Right hindlimb (tissue), 1 donor: Measurements from ENCODE around the gene UHRF1.
"Not testable (repeated sequence)": the region's sequence is repeated elsewhere in the genome, so short reads cannot be mapped to it uniquely, and the experiment has no call there.

Experiments used
- DNase-seq: peaks from one replicate; pipeline ENCODE4 v3.0.0-alpha.2; 2018

UHRF1 gene

DNA sequence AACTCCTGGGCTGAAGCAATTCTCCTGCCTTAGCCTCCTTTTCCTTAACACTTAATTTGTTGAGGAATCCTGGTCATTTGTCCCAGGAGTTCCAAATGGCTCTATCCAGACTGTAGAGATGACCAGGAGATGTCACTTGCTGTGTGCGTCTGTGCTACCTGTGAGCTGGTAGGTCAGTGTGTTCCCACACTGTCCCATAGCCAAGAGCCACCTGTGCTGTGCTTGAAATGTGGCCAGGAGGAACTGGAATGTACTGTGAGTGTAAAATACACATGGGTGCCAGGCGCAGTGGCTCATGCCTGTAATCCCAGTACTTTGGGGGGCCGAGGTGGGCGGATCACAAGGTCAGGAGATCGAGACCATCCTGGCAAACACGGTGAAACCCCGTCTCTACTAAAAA, 30.2 kb downstream of the UHRF1 start:
- DNase-seq = no peak

DNA sequence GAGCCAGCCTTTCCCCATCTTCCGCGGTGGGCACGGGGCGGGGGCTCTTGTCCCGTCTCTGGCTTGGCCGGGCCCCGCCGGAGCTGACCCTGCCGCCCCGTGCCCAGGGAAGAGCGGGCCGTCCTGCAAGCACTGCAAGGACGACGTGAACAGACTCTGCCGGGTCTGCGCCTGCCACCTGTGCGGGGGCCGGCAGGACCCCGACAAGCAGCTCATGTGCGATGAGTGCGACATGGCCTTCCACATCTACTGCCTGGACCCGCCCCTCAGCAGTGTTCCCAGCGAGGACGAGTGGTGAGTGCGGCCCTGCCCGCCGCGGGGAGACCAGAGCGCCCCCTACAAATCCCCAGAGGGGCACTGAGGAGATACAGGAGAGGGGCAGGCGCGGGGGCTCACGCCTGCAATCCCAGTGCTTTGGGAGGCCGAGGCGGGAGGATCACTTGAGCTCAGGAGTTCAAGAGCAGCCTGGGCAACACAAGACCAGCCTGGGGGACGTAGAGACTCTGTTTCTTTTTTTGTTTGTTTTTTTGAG, 32.4 kb downstream of the UHRF1 start:
- not testable (repeated sequence) for DNase-seq

DNA sequence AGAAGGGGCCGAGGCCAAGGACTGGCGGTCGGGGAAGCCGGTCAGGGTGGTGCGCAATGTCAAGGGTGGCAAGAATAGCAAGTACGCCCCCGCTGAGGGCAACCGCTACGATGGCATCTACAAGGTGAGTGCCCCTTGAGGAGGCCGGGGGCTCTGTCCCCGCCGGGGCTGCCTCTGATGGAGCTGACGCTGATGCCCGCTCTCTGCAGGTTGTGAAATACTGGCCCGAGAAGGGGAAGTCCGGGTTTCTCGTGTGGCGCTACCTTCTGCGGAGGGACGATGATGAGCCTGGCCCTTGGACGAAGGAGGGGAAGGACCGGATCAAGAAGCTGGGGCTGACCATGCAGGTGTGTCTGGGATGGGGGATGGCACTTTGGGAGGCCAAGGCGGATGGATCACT, 41.3 kb downstream of the UHRF1 start:
- DNase-seq = not testable (repeated sequence)

DNA sequence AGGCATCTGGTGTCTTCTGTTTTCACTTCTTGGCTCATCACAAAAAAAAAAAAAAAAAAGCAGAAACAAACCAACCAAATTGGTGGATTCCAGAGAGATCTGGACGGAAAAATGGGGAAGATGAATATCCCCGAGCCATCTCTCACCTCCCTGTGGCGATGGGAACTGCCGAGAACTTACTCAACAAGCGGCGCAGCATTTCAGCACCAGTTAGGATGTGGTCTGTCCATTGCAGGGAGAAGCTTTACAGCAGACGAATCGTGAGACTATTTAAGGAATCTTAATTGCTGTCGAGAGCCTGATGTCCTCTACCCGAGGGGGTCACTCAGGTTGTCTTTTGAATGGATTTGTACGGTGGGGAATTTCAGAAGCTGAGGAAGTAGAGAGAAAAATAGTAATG, 42.4 kb downstream of the UHRF1 start:
- no peak for DNase-seq

DNA sequence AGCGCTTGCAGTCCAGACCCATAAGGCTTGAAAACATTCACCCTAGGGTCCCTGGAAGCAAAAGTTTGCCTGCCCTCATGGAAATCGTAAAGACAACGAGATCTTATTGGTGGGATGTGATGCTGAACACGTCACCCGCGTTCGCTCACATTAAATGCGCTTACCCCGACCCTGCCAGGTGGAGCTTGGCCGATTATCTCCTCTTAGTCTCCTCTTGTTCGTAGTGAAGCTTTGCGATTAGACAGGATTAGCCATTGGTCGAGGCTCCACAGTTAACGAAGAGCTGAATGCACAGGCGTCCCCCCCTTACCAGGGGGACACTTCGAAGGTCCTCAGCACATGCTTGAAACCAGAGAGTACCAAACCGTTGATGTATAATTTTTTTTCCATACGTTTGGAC, 43.6 kb downstream of the UHRF1 start:
- DNase-seq = no peak

DNA sequence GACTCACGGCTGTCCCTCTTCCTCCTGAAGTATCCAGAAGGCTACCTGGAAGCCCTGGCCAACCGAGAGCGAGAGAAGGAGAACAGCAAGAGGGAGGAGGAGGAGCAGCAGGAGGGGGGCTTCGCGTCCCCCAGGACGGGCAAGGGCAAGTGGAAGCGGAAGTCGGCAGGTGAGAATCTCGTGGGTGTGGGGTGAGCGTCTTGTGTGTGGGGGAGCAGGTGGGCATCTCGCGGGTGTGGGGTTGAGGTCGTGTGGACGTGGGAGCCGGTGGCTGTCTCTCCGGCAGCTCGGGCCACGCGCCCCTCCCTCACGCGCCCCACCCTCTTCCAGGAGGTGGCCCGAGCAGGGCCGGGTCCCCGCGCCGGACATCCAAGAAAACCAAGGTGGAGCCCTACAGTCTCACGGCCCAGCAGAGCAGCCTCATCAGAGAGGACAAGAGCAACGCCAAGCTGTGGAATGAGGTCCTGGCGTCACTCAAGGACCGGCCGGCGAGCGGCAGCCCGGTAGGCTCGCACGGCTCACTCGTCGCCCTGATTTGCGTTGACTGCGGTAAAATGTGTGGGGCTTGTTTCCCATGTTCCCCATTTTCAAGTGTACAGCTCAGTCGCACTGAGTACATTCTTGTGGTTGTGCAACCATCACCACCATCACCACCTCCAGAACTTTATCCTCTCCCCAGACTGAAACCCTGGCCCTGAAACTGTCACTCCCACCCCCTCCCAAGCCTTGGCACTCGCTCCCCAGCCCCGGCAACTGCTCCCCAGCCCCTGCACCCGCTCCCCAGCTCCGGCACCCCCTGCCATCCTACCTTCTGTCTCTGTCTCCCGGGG, 45.2 kb downstream of the UHRF1 start:
- not testable (repeated sequence) for DNase-seq

DNA sequence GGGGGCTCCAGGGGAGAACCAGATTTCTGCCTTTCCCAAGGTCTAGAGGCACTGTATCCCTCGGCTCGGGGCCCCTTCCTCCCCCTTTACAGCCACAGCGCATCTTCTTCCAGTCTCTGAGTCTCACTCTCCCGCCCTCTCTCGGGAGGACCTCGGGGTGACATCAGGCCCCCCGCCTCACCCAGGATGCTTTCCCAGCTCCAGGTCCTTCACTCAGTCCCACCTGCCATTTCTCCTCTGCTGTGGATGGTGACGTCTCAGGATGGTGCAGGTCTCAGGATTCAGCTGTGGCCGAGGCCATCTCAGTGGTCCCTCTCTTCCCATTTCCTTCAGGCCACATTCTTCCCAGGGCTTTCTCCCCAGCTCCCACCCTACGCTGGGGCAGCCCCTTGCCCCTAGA, 46.0 kb downstream of the UHRF1 start:
- no peak for DNase-seq

DNA sequence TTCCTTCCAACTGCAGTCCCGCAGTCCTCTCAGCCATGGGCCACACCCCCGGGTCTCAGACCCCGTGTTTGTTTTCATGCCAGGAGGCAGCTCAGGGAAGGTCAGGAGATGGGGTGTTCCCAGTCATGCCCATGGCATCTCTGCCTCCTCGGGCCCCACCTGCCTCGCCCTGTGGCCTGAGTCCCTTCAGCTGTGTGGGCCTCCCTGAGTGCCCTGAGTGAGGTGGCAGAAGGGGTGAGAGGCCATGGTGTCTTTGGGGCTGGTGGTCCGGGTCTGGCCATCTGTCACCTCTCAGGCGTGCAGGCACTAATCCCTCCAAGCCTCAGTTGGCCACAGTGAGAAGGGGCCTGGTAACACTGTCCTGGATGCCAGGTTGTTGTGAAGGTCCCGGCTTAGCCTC, 48.7 kb downstream of the UHRF1 start:
- no peak for DNase-seq

DNA sequence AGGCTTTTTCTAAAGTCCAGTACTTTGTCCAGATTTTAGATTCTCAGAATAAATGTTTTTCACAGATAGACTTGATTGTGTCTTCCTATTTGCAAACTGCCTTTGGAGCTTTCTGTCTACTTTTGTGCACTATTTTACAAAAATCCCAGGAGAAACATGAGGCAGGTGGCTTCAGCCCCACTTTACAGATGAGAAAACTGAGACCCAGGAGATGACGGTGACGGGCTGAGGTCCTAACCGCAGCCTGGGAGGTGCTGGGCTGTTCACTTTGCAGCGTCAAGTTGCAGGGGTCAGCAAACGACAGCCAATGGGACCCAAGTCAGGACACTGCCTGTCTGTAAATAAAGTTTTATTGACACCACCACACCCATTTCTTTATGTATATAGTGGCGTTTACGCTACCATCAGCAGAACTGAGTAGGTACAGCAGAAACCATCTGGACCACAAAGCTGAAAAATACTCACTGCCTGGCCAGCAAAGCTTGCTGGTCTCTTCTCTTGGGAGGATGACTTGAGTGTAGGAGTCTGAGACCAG, 52.9 kb downstream of the UHRF1 start:
- no peak for DNase-seq

DNA sequence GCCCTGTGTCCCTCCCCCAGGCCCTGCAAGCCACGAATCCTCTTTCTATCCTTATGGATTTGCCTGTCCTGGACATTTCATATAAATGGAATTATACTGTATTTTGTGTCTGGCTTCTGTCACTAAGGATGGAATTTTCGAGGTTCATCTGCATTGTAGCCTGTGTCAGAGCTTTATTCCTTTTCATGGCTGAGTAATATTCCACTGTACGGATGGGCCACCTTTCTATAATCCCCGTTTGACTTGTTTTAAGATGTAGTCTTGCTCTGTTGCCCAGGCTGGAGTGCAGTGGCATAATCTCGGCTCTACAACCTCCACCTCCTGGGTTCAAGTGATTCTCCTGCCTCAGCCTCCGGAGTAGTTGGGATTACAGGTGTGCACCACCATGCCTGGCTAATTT, 55.8 kb downstream of the UHRF1 start:
- DNase-seq = no peak

DNA sequence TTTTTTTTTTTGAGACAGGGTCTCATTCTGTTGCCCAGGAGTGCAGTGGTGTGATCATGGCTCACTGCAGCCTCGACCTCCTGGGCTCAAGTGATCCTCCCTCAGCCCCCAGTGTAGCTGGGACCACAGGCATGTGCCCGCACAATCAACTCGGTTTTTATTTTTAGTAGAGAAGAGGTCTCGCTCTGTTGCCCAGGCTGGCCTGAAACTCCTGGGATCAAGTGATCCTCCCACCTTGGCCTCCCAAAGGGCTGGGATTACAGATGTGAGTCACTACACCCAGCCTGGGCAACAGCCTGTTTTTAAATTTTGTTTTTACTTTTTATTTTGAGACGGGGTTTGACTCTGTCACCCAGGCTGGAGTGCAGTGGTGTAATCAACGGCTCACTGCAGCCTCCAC, 57.3 kb downstream of the UHRF1 start:
- no peak for DNase-seq

DNA sequence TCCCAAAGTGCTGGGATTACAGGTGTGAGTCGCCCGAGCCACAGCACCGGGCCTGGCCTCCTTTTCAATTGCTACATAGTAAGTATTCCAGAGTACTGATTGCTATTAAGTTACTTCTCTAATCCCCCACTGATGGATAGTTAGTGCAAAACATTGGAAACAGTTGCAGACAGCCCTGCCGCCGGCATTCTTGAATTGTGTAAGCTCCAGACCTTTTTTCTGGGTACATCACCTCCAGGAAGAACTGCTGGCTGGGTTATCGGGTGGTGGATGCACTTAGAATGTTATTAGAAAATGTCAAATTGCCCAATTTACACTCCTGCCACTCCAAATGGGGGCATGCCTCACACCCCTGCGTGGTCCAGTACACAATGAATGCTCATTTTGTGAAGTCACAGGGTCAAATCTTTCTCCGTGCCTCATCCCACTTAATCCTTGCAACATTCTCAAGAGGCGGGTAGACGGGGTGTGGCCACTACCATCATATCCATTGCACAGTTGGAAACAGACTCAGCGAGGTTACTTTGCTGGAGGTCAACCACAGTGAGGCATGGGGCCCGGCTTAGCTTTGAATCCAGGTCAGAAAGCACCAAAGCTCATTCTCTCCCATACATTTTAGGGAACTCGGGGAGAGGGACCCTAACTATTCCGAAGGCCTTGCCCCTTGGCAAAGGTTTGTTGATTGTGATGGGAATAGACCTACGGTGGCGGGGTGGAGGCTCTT, 58.6 kb downstream of the UHRF1 start:
- no peak for DNase-seq

DNA sequence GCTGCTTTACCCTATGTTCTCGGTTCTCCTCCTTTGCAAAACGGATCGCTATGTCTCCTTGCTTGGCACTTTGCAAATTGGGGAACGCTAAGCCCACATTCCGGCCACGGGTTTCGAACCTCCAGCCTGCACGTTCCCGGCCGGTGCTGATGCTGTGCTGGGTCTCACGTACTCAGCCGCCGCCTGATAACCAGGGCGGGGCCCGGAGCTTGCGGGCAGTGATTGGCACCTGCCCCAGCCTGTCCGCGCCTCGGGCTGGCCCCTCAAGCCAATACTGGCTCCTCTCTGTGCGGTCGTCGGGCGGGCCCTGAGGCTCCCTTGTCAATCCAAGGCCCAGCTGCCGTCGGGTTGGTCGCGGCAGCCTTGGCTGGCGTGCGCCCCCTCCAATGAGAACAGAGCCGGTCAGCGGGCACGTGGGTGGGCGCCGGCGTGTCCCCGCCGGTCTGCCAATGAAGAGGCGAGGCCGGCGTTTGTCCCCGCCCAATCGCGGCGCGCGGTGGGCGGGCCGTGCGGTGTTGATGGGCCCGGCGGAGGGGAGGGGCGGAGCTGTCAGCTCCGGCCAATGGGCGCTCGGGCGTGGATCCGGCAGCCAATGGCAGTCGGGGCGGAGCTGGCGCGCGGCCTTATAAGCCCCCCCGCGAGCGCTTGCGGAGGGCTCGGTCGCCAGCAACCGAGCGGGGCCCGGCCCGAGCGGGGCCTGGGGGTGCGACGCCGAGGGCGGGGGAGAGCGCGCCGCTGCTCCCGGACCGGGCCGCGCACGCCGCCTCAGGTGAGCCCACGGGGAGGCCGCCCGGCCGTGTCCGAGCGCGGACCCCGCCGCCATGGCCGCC, 59.4 kb downstream of the UHRF1 start, which contains the start of gene KDM4B:
Gene KDM4B, plus strand, starts transcription at position 652 of the 830 bp plus-strand sequence. CDS start 63,778 bp downstream, outside the sequence.
- DNase-seq = peak; percentile 100

DNA sequence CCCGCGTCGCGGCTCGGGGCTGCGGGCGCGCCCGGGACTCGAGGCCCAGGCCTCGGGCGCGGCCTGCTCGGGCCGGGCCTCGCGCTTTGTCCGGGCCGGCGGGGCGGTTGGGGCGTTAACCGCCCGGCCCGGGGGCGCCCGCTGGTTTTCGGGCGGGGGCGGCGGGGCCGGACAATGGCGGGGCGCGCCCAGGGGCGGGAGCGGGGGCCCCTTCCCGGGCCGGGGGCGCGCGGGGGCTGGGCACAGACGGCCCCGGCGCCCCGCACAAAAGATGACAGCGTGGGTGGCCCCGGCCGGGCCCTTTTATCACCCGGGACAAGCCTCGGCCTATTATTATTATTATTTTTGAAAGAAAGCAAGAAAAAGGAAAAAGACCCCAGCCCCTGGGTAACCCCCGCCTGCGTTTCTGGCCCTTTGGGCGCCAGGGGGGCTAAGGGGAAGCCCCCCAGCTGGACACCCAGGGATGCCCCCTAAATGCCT, 60.0 kb downstream of the UHRF1 start:
- DNase-seq = no peak

DNA sequence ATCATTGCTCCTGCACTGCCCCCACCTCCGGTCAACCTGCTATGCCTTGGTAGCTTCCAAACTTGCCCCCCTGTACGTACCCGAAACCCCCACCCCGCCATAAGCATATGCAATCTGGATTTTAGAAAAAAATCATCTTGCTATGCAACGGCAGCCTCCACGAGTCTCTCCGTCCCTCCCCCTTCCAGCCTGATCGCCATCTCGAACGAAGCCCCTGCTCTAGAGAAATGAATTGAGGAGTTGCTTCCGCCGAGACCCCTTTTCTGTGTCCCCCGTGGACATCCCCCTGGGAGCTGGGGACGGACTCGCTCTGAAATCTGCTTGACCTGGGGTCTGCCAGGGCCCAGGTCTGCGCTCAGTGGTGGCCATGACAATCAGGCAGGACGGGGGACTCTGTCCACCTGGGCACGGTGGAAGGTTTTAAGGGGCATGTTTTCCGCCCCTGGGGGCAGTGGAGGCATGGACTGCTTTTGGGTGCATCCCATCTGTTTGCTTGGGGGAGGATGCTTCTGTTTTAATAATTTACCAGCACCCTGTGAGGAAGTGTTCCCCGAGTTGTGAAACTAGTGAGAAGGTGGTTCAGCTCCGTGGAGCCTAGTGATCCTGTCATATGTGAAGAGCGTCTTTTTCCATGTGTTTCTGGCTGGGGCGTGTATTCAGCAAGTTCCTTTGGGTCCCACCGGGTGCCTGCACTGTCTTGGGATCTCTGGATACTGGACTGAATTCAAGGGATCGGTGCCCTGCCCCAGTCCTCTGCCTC, 60.7 kb downstream of the UHRF1 start:
- DNase-seq = no peak

DNA sequence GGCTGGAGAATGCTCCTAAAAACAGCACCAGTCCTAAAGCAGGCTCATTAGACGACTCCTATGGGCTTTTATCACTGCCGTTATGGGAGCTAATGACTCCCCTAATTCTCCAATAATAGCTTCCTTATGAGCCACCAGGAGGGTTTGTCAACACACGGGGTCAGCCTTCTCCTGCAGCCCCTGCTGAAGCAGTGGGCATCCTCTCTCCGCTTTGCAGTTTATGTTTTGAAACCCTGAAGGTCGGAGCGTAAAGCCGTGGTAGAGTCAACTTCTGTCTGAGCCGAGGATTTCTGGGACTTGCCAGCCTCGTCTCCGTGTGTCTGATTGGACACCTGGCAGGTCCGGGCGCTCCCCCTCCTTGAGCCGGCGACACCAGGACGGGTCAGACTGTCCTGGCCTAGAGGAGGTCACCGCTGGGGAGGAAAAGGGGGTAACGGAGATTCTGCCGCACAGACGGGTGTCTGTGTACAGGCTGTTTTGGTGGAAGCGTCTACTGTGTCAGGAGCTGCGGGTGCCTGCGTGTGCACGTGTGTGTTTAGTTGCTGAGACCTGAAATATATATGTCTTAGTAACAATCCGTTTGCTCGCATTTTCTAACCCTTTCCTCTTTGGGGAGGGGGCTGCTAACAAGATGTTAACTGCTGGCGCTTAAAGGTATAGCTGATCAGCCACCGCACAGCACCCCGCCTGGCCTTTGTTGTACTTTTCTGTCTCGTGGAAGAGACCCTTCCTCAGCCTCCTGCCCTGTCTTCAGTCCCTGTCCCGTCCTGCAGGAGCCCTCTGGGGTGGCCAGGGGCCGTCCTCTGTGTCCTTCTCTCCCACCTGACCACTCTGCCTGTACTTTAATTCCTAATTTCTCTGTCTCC, 61.5 kb downstream of the UHRF1 start:
- DNase-seq = no peak

DNA sequence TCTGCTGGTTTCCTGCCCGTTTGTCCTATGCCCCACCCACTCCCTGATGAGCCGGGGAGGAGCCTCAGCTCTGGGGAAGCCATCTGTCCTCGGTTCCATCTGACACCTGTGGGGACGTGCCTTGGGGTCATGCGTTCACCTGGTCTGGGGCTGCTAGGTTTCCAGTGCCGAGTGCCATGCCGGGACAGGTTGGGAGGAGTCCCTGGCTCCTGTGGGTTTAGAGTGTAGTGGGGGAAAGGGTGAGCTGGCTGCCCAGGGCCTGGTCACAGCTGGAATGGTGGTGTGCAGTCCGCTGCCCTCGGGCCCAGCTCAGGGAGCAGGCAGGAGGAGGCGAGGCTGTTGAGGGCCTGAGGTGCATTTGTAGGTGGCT, 62.1 kb downstream of the UHRF1 start:
- DNase-seq = no peak

DNA sequence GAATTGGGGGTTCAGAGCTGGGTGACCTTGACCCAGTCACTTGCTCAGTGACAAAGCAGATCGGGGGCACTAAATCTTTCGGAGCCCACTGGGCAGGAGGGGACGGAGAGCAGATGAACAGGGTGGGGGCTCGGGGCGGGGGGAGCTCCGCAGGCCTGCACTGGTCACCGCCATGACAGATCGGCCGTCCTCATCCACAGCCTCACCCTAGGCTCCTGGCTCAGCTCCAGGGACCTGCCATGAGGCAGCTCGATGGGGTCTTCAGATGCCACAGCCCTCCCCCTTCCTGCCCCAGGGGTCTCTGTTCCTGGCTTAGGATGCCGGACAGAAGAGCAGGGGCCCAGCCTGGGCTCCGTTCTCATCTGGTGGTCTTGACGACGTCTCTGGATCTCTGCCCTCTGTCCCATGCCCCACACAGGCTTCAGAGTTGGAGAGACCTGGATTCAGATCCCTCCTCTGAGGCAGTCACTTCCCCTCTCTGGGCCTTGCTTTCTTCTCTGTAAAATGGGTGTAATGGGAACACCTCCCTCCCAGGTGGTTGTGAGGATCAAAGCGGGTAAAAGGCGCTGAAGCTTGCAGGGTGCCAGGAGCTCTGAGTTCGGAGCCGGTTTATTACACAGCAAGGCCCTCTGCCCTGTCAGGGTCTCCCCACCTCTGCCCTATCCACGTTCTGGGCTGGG, 62.7 kb downstream of the UHRF1 start:
- no peak for DNase-seq

DNA sequence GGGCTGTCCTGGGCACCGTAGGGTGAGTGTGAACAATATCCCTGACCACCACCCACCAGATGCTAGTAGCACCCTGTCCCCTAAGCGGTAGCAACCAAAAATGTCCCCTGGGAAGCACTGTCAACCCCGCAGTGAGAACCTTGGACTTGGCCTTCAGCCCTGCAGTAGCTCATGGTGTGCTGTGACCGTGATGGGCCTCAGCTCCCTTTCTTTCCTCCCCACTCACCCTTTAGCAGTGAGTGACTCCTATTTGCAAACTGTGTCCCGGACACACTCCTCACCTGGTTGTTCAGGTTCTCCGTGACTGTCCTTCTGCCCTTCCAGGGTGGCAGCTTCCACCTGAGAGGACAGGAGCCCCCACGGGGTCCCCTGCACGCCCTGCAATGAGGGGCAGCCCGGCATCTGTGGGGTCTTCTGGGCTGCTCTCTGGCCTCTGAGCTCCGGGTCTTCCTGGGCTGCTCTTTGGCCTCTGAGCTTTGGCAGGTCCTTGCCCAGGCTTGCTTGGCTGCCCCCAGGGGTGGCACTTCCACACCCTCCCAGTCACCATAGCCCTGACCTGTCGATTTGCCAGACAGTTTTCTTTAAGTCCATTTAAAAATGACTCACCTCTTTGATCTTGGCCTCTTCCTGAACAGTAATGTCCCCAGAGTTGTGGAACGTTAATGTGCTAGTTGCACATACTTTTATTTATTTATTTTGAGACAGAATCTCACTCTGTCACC, 63.4 kb downstream of the UHRF1 start:
- no peak for DNase-seq
